ENCODE results near the gene DCAF5.

The DCAF5 gene

DNA sequence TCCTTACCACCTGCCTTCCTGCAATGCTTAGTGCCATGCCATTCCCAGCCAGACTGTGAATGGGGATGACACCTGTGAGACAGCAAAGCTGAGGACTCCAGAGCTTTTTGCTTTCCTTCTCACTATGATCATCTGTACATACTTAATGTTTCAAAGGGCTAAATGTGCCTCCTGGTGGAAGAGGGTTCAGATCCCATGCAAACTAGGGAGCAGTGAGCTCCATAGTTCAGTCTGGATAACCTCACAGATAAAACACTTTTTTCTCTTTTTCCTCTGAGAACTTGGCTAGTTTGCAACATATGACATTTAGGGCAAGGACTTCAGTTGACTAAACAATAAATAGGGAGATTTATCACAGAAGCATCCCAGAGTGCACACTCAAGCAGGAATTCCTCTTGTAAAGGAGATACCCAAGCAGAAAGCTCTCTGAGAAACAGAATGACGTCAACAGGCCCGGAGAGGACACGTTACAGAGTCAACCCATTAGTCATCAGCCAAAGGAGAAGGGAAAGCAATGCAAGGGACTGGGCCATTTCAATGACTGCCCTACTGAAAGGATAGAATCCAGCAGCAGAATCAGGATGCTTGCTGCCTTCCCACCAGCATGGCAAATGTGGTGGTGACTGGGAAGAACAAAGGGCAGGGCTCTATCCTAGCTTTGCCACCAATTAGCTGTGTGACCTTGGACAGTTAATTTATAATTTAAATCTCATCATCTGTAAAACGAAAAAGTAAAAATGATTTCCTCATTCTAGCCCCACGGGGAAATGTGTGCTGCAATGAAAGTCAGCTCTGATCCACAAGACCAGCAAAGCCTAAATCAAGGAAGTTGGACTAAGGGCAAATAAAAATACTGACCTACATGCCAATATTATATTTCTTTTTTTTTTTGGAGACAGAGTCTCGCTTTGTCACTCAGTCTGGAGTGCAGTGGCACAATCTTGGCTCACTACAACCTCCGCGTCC lies 93.0 kb downstream of the DCAF5 start:
- ATAC-seq (replicated peaks) (no peak), DNase-seq (no peak)
- H3K27ac Mint-ChIP-seq = no peak overlapping the region
- H3K4me3 Mint-ChIP-seq = no peak overlapping the region
- no peaks in the 10 kb centered on the region for H3K27me3 Mint-ChIP-seq
- H3K36me3 Mint-ChIP-seq = peaks cover 38 to 58% of the 10 kb centered on the region in 2 donors
- no peaks in the 10 kb centered on the region for H3K9me3 Mint-ChIP-seq
- H3K4me1 Mint-ChIP-seq = no peaks in the 10 kb centered on the region

DNA sequence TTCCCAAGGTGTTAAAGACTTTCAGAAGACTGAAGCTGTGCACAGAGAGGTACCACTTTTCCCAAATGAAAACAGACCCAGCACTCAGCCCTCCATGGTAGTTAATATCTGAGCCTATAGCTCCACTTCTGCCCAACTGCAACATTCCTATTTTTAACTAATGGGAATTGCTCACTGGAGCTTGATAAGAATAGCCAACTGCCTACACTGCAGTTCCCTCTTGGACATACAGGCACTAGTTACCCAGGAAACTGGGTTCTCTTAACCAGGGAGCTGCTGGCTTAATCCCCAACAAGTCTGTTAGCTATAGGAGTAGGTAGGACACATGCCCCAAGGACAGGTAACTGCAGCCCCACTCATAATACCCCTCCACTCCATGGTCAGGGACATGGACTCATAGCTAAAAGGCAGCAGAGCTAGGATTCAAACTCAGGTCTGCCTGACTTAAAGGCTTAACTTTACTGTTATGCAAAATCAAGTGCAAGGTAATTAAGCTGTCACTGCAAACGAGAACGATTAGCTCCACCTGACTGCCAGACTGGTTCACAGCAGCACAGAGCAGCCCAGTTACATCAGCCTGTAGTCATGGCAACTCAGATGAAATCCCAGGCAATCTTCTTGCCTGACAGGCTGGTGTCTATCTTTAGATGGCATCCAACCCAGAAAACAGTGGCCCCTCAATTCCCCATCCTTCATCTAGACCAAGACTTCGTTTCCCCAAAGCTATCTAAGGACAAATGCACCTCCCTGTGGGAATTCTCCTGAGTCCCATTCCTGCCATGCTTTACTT lies 96.7 kb downstream of the DCAF5 start:
- Mint-ChIP-seq H3K27ac (no peak overlapping the region), H3K4me3 (no peak overlapping the region), H3K36me3 (peaks cover 49 to 72% of the 10 kb centered on the region in 2 donors), H3K27me3 (no peaks in the 10 kb centered on the region), H3K9me3 (no peaks in the 10 kb centered on the region), H3K4me1 (peaks cover 8 to 16% of the 10 kb centered on the region in 2 donors)
- DNase-seq = no peak
- no peak for ATAC-seq (replicated peaks)

DNA sequence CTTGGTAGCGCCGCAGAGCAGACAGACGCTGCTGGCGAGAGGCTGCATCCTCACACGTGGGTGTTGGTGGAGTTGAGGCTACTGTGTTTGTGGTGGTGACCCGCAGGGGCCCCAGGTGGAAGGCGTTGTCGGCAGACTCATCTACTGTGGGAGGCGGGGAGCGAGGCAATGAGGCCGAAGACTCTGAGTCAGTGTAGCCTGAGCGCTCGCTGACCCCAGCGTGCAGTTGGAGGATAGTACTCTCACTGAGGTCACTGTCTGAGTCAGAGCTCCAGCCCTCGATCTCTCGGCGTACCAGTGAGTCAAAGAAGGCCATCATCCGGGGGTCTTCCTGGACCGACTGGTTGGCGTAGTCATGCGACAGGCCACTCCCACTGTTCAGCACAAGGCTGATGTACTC lies 97.8 kb downstream of the DCAF5 start:
- ATAC-seq (replicated peaks) = no peak
- no peak overlapping the region for H3K4me3 Mint-ChIP-seq
- no peaks in the 10 kb centered on the region for H3K27me3 Mint-ChIP-seq
- no peak overlapping the region for H3K27ac Mint-ChIP-seq
- H3K4me1 Mint-ChIP-seq = peaks cover 12 to 24% of the 10 kb centered on the region in 2 donors
- peaks cover 49 to 72% of the 10 kb centered on the region in 2 donors for H3K36me3 Mint-ChIP-seq
- no peak for DNase-seq
- H3K9me3 Mint-ChIP-seq = no peaks in the 10 kb centered on the region

DNA sequence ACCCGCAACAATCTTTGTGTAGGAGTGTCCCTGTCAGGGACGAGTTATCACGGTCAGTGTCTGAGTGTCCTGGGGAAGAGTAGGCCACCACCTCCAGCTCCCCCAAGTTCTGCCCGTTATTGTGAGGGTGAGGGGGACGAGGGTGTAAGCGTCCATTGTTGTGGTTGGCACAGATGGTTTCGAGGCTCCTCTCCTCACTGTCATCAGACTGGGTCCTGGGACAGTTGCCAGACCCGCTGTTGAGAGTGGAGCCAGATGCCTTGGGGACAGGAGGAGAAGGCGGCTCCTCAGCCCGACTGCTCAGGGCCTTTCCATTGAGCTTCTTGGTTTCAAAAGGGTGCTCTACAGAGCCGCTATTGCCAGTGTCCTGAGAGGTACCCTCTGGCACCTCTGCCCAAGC lies 98.9 kb downstream of the DCAF5 start:
- ATAC-seq (replicated peaks) = no peak
- no peak for DNase-seq
- peaks cover 40 to 63% of the 10 kb centered on the region in 2 donors for H3K36me3 Mint-ChIP-seq
- no peak overlapping the region for H3K4me3 Mint-ChIP-seq
- peak overlapping the region; percentile 28 for H3K27ac Mint-ChIP-seq
- H3K9me3 Mint-ChIP-seq = no peaks in the 10 kb centered on the region
- no peaks in the 10 kb centered on the region for H3K27me3 Mint-ChIP-seq
- H3K4me1 Mint-ChIP-seq = peaks cover 12 to 24% of the 10 kb centered on the region in 2 donors

- H3K9me3 Mint-ChIP-seq = no peaks in the 10 kb centered on the region
- no peak overlapping the region for H3K4me3 Mint-ChIP-seq
- no peak for DNase-seq
- H3K27me3 Mint-ChIP-seq = no peaks in the 10 kb centered on the region
- H3K27ac Mint-ChIP-seq = no peak overlapping the region
- peaks cover 36 to 51% of the 10 kb centered on the region in 2 donors for H3K36me3 Mint-ChIP-seq
- ATAC-seq (replicated peaks) = no peak
- peaks cover 12 to 24% of the 10 kb centered on the region in 2 donors for H3K4me1 Mint-ChIP-seq
These were observed 100.7 kb downstream of the DCAF5 start for GRCh38 chr14:69052181-69052601.

DNA sequence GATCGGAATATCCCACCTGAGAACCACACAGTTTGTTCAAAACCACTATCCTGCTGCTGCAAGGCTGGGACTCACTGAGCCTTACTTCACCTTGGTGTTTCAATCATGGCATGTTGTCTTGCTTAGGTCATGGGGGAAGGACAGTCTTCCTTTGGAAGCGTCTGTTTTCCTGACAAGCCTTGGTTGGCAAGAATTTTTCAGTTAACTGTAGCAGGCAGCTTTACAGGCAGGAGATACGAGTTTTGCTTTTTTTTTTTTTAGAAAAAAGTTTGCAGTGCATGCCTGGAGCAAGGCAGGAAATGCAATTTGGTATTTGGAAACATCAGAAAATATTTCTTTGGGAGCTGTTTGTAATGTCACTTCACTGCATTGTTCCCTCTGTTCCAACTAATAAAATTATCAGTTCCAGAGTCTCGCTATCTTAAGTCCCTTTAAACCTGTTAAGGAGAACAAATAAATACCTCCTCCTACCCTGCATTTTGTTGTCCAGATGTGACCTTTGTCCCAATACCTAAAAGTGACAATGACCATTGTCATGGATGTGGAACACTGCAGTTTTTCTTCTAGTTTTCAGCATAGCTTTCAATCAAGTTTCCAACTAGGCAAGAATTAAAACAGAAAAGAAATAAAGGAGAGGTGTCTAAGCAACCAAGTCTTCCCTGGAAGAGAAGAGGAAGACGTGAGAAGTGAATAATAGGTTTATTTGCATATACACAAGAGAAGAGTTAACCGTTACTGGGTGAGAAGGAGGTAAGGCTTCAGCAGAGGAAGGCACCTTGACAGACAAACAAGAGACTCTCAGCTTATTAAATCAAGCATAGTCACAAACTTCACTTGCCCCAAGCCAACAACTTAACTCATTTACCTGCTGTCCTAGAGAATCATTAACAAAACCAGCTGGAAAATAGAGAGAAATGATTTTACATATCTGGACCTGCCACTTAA lies 102.4 kb downstream of the DCAF5 start:
- H3K4me1 Mint-ChIP-seq = peaks cover 12 to 24% of the 10 kb centered on the region in 2 donors
- H3K4me3 Mint-ChIP-seq = no peak overlapping the region
- H3K9me3 Mint-ChIP-seq = no peaks in the 10 kb centered on the region
- peaks cover 29 to 37% of the 10 kb centered on the region in 2 donors for H3K36me3 Mint-ChIP-seq
- ATAC-seq (replicated peaks) = no peak
- no peak overlapping the region for H3K27ac Mint-ChIP-seq
- H3K27me3 Mint-ChIP-seq = no peaks in the 10 kb centered on the region
- no peak for DNase-seq

DNA sequence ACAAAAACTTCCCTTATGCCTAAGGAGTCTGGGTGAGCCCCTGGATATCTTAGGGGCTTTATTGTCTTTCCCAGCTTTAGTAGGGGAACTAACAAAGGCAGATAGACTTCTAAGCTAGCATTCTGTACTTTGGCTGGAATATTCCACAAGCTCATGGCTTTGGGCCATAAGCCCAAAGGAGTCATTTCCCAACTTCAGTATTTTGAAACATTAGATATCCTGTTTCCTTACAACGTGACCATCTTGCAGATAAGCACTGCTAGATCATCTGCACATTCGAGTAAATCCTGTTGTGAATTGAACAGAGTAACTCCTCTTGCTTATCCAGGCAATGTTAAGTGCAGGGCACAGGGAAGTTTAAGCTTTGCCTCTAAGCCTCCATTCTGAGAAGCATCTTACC lies 103.2 kb downstream of the DCAF5 start:
- H3K9me3 Mint-ChIP-seq = no peaks in the 10 kb centered on the region
- no peak overlapping the region for H3K27ac Mint-ChIP-seq
- no peaks in the 10 kb centered on the region for H3K27me3 Mint-ChIP-seq
- DNase-seq (no peak), ATAC-seq (replicated peaks) (no peak)
- peaks cover 21 to 28% of the 10 kb centered on the region in 2 donors for H3K36me3 Mint-ChIP-seq
- H3K4me3 Mint-ChIP-seq = no peak overlapping the region
- peaks cover 12 to 24% of the 10 kb centered on the region in 2 donors for H3K4me1 Mint-ChIP-seq

DNA sequence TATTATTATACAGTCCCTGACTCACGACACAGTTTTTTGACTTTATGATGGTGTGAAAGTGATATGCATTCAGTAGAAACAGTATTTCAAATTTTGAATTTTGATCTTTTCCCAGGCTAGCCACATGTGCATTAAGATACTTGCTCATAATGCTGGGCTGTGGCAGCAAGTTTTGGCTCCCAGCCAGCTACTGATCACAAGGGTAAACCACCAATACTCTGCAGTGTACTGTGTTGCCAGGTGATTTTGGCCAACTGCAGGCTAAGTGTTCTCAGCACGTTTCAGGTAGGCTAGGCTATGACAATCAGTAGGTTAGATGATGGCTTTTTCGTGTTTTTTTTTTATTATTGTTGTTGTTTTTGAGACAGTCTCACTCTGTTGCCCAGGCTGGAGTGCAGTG lies 104.5 kb downstream of the DCAF5 start:
- peaks cover 14 to 24% of the 10 kb centered on the region in 2 donors for H3K4me1 Mint-ChIP-seq
- no peaks in the 10 kb centered on the region for H3K9me3 Mint-ChIP-seq

DNA sequence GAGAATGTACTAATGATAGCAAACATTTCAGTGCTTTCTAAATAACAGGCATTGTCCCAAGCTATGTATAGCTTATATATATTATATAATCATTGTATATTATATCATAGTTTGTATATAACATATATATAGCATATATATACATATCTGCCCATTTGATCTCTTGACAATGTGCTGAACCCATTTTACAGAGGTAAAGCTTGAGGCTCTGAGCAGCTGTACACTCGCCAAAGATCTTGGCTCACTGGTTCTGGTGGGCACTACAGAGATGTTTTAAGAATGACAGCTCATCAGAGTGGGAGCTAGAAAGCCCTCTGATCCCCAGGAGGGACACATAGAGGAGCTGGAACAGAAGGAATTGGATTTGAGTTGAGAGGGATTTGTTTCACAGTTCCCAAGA lies 105.7 kb downstream of the DCAF5 start:
- H3K4me3 Mint-ChIP-seq = no peak overlapping the region
- peaks cover 10 to 12% of the 10 kb centered on the region in 2 donors for H3K4me1 Mint-ChIP-seq
- H3K36me3 Mint-ChIP-seq = peaks cover 0 to 5% of the 10 kb centered on the region in 2 donors
- no peaks in the 10 kb centered on the region for H3K9me3 Mint-ChIP-seq
- DNase-seq (no peak), ATAC-seq (replicated peaks) (no peak)
- peak overlapping the region; percentile 7 for H3K27ac Mint-ChIP-seq
- peaks cover 11 to 20% of the 10 kb centered on the region in 2 donors for H3K27me3 Mint-ChIP-seq

More for the DNA sequence above, 104.5 kb downstream of the DCAF5 start:
- Mint-ChIP-seq H3K27ac (no peak overlapping the region), H3K36me3 (peaks cover 9 to 17% of the 10 kb centered on the region in 2 donors), H3K27me3 (peaks cover 7 to 8% of the 10 kb centered on the region in 2 donors), H3K4me3 (no peak overlapping the region)
- DNase-seq (no peak), ATAC-seq (replicated peaks) (no peak)

DNA sequence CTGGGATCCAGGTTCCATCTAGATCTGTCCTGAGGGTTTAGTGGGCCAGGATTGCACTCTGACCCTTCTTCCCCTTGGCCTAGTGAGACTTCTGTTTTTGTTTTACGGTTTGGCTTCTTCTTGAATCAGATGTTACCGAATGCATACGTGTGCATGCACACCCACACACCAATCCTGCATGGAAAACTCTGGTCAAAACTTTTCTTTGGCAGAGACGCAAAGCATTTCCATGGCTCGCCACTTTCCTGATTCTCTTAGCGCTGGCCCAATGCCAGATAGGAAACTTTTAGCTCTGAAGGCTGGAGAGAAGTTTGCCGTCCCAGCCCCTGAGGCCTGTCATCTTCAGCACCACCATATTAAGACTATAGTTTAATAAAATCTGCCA lies 106.5 kb downstream of the DCAF5 start:
- H3K27me3 Mint-ChIP-seq = peaks cover 17 to 28% of the 10 kb centered on the region in 2 donors
- H3K9me3 Mint-ChIP-seq = no peaks in the 10 kb centered on the region
- ATAC-seq (replicated peaks) (no peak), DNase-seq (no peak)
- no peaks in the 10 kb centered on the region for H3K36me3 Mint-ChIP-seq
- H3K4me3 Mint-ChIP-seq = no peak overlapping the region
- no peak overlapping the region for H3K27ac Mint-ChIP-seq
- H3K4me1 Mint-ChIP-seq = peaks cover 5 to 8% of the 10 kb centered on the region in 2 donors

DNA sequence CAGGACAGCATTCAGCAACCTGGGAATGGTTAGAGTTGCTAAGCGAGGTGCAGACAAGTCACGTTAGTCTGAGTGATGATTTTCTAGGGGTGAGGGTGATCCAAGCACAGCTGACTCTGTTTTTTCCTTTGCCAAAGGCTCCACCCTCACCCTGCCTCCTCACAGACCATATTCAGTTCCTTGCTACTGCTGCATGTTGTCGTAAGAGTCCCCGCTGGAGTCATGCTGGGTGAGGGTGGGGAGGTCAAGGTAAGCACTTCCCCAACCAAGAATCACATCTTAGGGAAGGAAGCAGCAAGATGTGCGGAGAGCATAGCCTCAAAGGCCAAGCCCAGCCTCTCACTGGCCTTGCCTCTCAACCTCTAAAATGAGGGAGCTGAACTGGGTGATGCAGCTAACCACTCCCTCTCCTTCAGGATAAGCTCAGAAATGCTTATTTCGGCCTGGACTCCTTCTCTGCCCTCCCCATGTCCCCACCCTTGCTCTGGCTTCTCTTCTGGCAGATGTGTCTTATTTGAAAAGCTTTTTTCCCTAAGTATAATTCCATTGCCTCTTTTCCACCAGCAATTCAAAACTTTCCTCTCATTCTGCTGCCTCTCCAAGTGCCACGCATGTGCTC lies 107.0 kb downstream of the DCAF5 start:
- DNase-seq (no peak), ATAC-seq (replicated peaks) (no peak)
- Mint-ChIP-seq H3K27ac (no peak overlapping the region), H3K36me3 (no peaks in the 10 kb centered on the region), H3K9me3 (no peaks in the 10 kb centered on the region), H3K4me3 (no peak overlapping the region), H3K4me1 (peaks cover 5% of the 10 kb centered on the region in 2 donors), H3K27me3 (peaks cover 18 to 32% of the 10 kb centered on the region in 2 donors)

- no peaks in the 10 kb centered on the region for H3K36me3 Mint-ChIP-seq
- peaks cover 0 to 2% of the 10 kb centered on the region in 2 donors for H3K4me1 Mint-ChIP-seq
- no peaks in the 10 kb centered on the region for H3K9me3 Mint-ChIP-seq
- no peak for ATAC-seq (replicated peaks)
- no peak overlapping the region for H3K27ac Mint-ChIP-seq
- H3K27me3 Mint-ChIP-seq = peaks cover 18 to 34% of the 10 kb centered on the region in 2 donors
- no peak for DNase-seq
- H3K4me3 Mint-ChIP-seq = no peak overlapping the region
These were observed 107.9 kb downstream of the DCAF5 start for GRCh38 chr14:69044965-69045555.

DNA sequence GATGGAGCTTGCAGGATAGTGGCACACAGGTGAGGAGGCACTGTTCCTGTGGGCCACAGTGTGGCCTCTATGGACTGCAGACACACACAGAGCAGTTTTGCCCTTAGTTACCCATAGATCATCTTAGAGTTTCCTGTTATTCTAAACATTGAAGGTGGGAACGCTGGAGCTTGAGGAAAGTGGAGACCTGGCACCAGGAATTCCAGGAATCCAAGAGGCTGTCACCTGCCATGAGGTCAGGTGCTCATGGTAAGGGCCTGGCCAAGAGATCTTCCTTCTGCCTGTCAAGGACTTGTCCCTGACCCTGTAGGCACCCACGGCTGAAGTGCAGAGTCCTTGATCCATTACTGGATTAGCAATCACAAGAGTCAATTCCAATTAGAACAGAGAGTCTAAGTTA lies 108.6 kb downstream of the DCAF5 start:
- H3K36me3 Mint-ChIP-seq = no peaks in the 10 kb centered on the region
- no peaks in the 10 kb centered on the region for H3K9me3 Mint-ChIP-seq
- H3K27ac Mint-ChIP-seq = no peak overlapping the region
- H3K4me1 Mint-ChIP-seq = peaks cover 0 to 2% of the 10 kb centered on the region in 2 donors
- DNase-seq (no peak), ATAC-seq (replicated peaks) (no peak)
- H3K27me3 Mint-ChIP-seq = peaks cover 18 to 37% of the 10 kb centered on the region in 2 donors
- H3K4me3 Mint-ChIP-seq = no peak overlapping the region

All from stimulated activated naive B cell treated with anti-CD40 and anti-IgM and Interleukin-4, amounts not matched to agents 10 μg/mL and 1 μg/mL and 100 μg/mL, for 72 hours (primary cell).